NOMO-1 (cell line): Measurements from ENCODE around the gene NUP88.
A peak's percentile ranks its signal among the peaks of the same experiment; 100 is the strongest.

ENCODE experiments used
- DNase-seq, 2 experiments: peaks; one replicate each; lab custom pipeline; 2025; ENCODE audit not compliant: unreplicated experiment in 2 of 2; lab: John Stamatoyannopoulos, UW

Gene NUP88

DNA sequence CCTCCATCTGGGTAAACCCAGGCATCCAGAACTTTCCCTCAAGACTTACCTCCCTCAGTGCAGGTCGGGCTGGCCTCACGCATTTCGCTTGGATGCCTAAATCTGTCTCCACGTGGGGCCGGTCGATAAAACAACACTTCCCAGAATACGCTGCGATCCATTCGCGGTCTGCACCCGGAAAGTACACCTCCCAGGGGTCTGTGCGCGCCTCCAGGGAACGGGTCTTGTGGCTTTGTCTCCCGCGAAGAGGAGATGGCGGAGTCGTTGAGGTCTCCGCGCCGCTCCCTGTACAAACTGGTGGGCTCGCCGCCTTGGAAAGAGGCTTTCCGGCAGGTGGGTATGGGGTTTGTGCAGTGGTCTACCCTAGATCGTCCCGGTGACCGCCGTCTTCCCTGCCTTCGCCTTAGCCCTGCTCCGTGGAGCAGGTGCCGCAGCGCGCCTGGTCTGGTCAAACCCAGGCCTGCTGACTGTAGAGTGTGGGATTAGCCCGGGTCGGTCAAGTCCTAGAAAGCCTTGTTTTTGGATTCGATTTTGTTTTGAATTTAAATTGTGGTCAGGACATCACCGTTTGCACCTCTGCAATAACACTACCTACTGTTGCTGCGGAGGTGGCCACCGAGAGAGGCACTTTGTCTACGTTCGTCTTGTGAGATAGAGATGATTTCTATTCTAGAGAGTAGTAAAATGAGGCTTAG lies 644 bp upstream of the NUP88 start, which contains the start of gene RPAIN:
TSS of gene RPAIN (plus strand) at position 224 of the 695 bp plus-strand sequence. CDS start at position 253, 29 bp downstream.
- DNase-seq = peak; percentile 90 to 93

DNA sequence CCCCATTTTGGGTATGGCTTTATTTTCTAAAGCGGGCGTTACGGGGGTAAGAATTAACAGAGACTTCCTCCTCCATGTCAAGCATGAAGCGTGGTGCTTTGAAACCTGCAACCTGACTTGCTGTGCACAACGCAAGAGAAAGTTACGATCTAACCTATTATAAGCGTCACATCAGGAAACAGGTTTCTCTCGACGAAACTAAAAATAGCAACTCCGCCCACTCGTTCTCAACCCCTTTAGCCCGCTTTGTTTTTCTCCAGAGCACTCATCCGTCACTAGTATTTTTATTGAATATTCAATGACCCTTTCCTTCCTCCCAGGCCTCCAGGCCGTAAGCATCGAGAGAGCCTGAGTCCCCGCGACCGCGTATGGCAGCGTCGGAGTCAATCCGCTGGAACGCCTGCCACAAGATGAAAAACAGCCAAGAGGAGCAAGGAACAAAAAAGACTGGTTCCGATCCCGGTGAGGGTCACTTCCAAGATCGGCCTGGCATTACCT lies 555 bp downstream of the NUP88 start:
- DNase-seq = peak; percentile 58 to 81

DNA sequence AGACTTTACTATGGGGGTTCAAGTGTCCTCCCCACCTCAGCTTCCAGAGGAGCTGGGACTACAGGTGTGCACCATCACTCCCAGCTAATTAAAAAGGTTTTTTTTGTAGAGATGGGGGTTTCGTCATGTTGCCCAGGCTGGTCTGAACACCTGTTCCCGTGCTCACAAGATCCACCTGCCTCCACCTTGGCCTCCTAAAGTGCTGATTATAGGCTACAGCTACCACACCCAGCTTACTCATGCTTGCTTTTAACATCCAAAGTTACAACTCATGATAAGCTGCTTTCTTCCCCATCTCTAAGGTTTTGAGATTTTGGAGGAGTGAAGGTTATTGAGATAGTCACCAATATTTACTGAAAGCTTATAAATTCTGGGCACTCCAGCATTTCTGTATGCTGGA lies 2.6 kb downstream of the NUP88 start:
- no peak for DNase-seq

DNA sequence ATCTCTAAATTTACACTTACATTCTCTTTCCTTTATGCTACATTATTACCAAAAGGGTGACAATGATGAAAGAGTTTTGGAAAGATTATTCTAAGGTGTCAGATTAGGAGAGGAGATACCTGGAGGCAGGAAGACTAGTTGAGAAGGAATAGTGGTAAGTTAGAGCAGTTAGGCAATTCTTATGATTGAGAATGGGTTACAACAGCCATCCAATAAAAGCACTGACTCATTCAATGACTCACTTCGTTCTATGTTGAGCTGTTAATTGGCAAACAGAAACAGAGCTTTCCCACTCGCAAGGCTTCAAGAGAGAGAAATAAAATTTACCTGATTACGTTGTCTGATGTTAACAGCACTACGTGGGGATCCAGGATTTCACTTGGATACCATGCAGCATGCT lies 5.8 kb downstream of the NUP88 start:
- peak; percentile 67 to 89 for DNase-seq

DNA sequence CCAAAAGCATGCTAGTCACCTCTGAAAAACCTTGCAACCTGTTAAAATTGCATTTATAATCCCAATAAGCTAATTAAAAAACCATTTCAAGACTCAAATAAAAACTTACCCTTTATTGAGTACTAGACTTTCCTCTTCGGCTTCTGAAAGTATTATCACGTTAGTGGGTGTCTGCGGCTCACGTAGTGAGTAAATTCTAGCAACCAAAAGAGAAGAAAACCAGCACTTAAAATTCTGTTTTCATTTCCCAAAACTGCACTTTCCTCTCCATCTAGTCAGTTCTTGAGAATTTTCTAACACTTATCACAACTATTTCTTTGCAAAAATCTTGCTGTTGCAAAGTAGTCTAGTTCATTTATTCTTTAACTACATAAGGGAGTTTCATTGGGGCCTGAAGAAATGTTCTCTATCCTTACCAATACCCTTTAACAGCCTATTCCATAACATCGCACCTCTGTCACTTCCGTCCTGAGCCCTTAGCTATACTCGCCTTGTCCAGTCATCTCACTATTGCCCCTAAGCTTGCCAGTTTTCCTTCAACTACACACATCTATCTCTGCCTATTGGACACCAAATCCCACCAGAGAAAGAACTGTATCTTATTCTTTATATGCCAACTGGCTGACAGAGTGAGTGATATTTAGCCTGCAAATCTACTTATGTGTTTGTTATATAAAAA lies 8.7 kb downstream of the NUP88 start:
- DNase-seq = no peak

DNA sequence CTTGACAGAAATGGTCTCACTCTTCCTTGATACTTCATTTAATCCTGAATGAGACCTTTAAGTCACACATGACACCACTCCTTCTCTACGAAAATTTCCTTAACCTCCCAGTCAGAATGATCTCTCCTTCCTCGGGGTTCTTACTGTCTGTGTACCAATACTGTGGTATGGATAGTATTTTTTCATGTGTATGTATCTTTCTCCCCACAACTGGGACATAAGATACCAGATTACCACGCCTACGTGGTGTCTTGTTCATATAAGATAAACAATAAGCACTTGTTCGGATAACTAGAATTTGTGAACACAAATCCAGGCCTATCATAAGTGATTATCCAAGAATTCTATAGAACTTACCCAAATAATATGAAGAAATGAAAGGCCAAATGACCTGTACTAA lies 11.3 kb downstream of the NUP88 start:
- DNase-seq = no peak

DNA sequence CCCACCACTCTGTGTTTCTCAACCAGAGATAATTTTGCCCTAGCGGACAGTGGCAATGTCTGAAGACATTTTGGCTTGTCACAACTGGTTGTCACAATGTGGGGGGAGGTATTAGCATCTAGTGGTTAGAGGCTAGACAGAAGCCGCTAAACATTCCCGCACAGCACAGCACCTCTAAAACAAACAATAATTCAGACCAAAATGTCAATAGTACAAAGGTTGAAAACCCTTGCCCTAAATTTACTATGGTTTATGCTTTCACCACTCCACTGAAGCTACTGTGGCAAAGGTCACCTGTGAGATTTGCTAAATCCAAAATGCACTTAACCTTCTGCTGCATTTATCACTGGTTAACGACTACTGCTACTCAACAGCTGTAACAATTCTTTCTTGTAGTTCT lies 14.1 kb downstream of the NUP88 start:
- no peak for DNase-seq

DNA sequence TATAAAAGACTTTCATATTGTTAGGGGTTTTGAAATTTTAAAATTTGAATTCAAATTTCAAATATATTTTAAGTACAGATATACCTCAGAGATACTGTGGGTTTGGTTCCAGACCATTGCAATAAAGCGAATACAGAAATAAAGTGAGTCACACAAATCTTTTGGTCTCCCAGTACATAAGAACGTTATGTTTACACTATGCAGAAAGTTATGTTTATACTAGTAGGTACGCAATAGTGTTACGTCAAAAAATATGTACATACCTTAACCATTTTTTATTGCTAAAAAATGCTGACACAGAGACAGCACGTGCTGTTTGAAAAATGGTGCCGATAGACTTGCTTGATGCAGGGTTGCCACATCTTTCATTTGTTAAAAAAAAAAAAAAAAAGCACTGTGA lies 19.7 kb downstream of the NUP88 start:
- no peak for DNase-seq

DNA sequence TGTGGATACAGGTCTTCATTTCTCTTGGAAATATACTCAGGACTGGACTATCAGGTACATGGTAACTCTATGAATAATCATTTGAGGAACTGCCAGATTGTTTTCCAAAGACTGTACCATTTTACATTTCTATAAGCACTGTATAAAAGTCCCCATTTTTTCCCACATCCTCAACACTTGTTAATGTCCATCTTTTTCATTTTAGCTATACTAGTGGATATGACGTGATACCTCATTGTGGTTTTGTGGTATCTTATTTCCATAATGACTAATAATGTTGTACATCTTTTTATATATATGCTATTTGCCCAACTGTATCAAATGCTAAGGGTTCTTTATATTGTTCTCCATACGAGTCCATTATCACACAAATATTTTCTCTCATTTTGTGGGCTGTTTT lies 22.9 kb downstream of the NUP88 start:
- no peak for DNase-seq

DNA sequence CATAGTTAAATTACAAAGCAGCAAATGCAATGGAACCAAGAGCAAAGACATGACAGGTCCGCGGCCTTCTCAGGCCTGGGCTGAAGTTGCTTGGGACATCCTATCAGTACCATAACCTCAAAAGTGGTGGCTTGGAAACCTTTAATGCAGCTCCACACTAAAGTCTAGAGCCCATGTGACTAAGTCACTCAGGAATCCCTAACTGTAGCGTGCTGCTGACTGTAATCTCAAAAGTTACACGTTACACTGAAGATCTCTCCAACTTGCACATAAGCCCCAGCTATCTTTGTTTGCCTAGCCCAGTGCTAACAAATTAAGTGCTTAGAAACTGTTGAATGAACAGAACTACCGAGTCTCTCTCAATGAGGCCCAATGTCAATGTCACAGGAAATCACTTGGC lies 27.8 kb downstream of the NUP88 start:
- DNase-seq = no peak

DNA sequence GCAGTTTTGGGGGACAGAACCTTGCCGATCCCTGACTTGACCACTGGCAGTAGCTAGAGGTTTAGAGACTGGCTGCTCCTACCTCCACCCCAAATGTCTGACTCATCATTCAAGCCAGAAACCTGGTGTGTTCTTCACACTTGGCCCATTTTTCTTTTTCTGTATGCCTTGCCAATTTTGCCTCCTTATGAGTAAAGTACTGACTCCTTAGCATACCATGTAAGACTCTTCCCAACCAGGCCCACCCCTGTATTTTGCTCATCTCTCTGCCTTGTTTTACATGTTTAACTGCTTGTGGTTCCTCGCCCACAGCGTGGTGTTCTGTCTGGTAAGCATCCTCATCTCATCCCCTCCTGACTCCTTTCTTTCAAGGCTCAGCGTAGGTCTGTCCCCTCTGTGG lies 37.9 kb downstream of the NUP88 start:
- no peak for DNase-seq

DNA sequence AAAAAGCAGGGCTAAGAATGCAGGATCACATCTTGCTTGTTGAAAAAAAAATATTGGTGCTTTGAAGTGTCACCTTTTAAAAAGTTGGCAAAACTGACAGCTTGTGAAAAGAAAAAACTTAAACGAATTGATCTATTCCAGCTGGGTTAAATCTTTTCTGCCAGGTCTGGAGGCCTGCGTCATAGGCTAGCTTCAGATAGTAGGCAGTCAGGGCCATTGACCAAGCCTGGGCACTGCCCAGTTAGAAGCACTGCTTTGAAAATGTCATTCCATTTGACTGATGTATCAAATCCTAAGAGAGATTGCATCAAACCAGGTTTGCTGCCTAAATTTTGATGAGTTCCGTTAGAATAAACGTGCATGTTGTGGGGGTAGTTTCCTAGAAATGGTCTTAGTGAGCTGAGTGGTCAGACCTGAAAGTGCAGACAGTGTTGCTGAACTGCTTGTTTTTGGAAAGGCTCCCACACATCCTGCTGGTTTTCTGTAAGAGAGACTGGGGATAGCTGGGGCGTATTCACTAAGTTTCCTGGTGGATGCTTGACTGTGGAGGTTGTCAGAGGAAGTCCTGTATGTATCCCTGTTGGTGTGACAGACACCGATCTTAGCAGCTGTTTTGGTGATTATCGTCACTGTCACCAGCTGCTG lies 38.8 kb downstream of the NUP88 start:
- no peak for DNase-seq

DNA sequence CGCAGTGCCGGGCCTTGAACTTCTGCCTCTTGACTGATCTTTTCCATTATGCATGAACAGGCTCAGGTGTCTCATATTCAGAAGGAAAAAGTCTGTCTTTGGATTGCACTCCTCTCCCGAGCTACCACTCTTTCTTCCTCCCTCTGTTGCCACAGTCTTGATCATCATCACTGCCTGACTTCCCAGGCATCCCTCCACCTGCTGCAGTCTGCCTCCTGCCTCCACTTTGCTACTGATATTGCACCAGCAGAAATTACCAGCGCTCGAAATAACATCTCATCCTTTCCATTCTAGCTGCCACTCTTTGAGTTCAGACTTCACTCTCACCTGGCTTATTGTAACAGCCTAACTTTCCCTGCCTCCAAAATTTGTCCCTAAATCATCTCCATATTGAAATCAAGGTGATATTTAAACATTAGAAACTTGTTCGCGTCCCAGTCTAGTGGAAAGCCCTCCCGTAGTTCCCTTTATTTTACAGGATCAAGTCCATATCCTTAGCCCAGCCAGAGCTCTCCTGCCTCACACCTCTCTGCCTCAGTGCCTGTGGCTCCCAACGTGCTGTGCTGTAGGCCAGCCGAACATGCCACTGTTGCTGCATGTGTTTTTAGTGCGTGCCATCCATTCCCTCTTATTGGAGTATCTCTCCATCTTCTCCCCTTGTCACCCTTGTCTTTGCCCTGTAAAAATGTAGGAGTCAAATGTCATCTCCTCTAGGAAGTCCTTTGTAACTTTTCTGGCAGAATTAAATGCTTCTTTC lies 39.9 kb downstream of the NUP88 start:
- no peak for DNase-seq

DNA sequence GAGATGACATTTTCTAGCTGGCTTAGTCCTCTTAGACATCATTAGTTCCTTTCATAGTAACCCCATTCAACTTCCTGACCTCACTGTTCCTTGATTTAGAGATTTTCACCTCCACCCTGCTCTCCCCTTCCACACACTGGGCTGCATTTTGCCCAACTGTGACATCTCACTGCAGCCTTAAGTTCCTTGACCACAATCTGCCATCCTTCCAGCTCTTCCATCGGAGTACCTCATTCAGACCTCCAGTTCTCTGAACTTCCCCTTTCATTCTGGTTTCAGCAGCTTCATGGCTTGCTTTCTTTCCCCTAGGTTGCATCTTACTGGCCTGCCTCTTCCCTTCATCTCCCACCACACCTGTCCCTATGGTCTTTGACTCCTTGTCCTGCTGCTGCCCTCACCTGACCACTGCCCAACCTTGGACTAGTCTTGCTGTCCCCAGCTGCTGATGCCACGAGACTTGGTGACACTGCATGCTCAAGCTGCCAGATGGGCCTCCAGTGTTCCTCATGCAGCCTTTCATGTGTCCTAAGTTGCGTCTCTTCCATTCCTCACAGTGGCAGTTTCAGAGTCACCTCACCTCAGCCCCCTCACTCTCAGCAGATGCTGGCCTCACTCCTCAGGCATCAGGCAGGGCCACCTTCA lies 40.8 kb downstream of the NUP88 start:
- no peak for DNase-seq

DNA sequence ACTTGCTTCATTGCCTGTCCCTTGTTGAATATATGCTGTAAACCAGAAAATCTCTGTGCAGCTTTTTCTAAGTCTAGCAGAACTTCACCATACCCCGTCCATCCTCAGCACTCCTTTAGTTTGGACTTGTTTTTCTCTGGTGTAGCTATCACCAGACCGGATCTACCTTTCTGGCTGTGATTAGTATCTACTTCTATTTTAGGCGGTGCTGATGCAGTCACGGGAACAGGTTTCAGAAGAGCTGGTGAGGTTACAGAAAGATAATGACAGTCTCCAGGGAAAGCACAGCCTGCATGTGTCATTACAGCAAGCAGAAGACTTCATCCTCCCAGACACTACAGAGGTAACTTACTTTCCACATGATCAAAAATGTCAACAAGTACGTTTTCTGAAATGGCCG lies 46.4 kb downstream of the NUP88 start:
- no peak for DNase-seq

DNA sequence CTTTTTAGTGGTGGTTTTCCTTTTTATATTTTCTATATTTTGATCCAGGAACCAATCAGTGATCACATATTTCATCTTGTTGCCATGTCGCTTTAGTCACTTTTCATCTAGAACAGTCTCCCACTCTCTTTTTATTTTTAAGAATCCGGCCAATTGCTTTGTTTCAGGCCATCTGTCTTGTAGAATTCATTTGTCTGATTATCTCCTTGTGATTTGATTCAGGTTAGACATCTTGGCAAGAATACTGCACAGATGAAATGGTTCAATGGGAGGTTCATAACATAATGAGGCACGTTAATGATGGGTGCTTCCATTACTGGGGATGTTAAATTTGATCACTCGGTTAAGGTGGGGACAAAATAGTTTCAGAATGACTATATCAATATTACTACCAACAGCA lies 49.1 kb downstream of the NUP88 start:
- no peak for DNase-seq

DNA sequence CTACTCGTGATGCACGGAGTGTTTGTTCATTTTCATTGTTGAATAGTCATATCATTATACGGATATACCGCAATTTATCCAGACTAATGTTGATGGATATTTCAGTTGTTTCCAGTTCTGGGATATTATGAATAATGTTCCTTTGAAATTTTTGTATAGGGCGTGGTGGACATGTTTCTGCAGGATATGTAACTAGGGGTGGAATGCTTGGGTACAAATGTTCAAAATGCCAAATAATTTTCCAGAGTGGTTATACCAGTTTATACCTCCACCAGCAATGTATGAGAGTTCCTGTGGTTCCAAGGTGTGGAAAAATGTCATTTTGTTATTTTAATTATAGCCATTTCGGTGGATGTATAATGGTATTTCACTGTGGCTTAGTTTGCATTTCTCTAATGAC lies 53.6 kb downstream of the NUP88 start:
- DNase-seq = no peak

DNA sequence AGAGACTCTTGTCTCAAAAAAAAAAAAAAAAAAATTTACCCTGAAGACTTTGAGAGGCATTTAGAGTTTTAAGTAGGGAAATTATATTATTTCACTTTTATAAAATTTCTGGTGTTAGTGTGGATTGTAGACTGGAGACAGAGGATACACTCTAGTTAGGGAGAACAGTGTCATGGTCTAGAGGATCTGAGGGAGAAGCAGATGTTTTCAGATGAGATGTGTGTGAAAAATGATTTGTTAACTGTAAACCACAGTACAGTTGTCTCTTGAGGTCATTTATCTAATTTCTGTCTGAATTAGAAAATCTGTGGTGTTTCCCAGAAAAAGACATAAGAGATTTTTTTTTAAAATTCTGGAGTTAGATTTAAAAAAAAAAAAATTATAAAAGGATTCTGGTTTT lies 54.8 kb downstream of the NUP88 start:
- DNase-seq = no peak

DNA sequence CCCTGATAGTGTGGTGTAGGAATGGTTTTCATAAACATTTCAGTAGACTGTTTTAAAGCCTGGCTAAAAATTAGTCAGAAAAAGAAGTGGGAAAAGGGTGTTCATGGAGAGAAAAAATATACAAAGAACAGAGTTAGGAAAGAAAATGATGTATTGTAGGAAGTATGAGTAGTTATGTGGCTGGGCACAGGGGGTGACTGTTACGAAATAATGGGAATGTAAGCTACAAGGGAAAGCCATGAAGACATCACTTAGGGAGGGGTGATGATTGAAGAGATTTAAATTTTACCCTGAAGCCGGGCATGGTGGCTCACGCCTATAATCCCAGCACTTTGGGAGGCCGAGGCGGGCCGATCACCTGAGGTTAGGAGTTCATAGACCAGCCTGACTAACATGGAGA lies 55.3 kb downstream of the NUP88 start:
- no peak for DNase-seq

DNA sequence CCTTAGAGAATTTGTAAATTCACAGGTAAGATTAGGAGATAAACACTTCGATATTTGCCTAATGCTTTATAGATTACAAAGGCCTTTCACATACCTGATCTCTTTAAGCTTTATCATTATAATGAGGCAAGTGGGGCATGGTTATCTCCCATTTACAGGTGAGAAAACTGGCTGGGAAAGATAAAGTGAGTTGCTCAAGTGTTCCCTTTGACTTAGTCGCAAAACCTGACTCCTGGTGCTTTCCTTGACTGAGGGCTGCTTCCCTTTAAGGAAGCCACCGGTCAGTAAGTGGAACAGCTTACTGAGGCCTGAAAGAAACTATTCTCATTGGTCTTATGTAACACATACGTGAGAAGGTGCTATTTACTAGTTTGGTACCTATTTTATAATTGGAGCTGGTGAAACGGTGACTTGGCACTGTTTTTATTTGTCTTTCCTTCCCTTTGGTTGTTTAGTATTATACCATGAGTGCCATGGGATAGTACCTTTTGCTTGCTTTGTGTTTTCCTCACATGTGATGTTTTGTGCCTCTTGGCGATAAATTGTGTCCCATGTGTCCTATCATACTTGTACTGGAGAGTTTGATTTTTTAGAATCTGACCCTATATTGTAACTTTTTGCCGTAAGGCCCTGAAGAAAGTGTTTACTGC lies 57.2 kb downstream of the NUP88 start:
- no peak for DNase-seq
